Measurements from ENCODE around the gene GSTM3.
"Not testable (repeated sequence)": the region's sequence is repeated elsewhere in the genome, so short reads cannot be mapped to it uniquely, and the experiment has no call there.

Gene GSTM3

GRCh38 chr1:109775398-109775797 is 34.6 kb upstream of the GSTM3 start:
- DNase-seq (ENCODE audit: low read depth in 2 of 2) = no peak

DNA sequence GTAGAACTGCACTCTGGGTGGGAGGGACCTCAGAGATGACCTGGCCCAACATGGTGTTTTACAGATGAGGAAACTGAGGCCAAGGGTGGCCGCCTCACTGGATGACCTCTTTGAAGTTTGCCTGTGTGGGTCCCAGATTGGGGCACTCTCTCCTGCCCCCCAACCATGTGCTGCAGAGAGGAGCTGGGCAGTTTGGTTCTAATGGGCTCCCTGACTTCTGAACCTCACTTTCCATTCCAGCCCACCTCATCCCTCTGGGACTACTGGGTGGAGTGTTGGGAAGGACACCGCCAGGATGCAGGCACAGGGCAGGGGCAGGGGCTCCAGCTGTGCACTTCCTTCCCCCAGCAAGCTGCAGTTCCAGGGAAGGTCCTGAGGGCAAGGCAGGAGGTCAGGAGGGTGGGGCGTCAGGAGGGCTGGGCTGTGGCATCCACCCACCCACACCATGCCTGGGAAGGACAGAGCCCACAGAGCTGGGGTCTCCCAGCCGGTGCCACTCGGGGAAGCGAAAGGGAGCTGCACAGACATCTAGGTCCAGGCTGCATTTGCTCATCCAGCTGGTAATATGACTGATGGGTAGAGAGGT is 33.2 kb upstream of the GSTM3 start:
- no peak for DNase-seq (ENCODE audit: low read depth in 2 of 2)

- DNase-seq (ENCODE audit: low read depth in 2 of 2) = peak; percentile 47 to 62
These were observed 32.5 kb upstream of the GSTM3 start for GRCh38 chr1:109773203-109773899.

- DNase-seq (ENCODE audit: low read depth in 2 of 2) = no peak
These were observed 31.9 kb upstream of the GSTM3 start for GRCh38 chr1:109772658-109773202.

- no peak for DNase-seq (ENCODE audit: low read depth in 2 of 2)
These were observed 31.1 kb upstream of the GSTM3 start for GRCh38 chr1:109771712-109772657.

- DNase-seq (ENCODE audit: low read depth in 2 of 2) = no peak
These were observed 29.7 kb upstream of the GSTM3 start for GRCh38 chr1:109770331-109771095.

GRCh38 chr1:109769330-109770078 is 28.7 kb upstream of the GSTM3 start:
- DNase-seq (ENCODE audit: low read depth in 2 of 2) = no peak

DNA sequence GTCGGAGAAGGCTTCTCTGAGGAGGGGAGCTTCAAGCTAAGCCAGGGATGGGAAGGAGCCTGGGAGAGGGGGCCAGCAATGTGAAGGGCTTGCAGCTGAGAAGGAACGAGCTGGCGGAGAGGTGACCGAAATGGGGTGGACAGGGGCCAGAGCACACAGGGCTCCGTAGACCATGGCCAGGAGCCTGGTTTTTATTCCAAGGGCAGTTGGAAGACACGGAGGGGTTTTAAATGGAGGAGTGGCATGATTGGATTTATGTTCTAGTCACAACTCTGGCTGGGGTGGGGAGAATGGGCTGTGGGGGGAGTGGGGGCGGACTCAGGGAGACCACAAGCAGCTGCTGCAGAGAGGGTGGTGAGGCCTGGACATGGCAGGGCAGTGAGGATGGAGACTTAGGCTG is 28.0 kb upstream of the GSTM3 start:
- DNase-seq (ENCODE audit: low read depth in 2 of 2) = no peak

DNA sequence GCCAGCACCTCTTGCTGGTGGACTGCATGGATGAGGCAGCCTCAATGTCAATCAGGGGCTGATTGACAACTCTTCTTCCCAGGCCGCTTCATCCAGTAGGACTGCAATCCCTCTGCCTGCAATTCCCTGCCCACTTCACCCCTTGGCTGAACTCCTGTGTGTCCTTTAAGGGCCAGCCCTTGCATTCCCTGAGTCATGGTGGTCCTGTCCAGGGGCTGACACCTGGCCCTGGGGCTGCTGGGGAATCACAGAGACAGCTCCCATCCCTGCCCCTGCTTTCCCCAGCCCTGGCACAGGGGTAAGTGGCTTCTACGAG is 27.5 kb upstream of the GSTM3 start:
- no peak for DNase-seq (ENCODE audit: low read depth in 2 of 2)

DNA sequence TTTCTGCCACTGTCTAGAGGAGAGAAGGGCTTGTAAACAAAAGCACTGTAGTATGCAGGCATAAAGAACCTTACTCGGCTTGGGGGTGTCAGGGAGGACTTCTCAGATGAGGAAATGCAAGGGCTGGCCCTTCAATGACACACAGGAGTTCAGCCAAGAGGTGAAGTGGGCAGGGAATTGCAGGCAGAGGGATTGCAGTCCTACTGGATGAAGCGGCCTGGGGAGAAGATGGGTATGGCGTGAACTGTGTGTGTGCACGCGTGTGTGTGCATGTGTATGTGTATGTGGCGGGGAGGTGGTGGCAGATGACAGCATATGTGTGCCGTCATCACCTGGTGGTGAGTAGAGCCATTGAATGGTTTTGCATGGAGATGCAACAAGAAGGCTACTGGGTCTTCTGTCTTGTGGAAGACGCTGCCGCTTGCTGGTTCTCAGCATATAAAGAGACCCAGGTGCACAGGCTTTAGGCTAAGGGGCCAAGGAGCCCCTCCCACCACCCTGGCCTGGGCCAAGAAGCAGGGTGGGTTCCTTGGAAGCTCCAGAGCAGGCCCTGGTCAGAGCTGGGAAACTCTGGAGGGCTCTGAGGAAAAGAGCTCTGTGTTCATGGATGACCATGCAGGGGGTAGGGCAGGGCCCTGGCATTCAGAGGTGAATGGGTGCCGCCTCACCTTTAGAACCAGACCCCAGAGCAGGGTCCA is 26.9 kb upstream of the GSTM3 start:
- no peak for DNase-seq (ENCODE audit: low read depth in 2 of 2)

DNA sequence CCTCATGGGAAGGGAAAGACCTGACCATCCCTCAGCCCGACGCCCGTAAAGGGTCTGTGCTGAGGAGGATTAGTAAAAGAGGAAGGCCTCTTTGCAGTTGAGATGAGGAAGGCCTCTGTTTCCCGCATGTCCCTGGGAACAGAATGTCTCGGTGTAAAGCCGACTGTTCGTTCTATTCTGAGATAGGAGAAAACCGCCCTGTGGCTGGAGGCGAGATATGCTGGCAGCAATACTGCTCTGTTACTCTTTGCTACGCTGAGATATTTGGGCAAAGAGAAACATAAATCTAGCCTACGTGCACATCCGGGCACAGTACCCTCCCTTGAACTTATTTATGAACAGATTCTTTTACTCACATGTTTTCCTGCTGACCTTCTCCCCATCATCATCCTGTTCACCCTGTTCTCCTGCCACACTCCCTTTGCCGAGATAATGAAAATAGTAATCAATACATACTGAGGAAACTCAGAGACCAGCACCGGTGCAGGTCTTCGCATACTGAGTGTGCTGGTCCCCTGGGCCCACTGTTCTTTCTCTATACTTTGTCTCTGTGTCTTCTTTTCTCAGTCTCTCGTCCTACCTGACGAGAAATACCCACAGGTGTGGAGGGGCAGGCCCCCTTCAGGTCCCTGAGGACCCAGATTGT is 26.3 kb upstream of the GSTM3 start:
- not testable (repeated sequence) for DNase-seq (ENCODE audit: low read depth in 2 of 2)

DNA sequence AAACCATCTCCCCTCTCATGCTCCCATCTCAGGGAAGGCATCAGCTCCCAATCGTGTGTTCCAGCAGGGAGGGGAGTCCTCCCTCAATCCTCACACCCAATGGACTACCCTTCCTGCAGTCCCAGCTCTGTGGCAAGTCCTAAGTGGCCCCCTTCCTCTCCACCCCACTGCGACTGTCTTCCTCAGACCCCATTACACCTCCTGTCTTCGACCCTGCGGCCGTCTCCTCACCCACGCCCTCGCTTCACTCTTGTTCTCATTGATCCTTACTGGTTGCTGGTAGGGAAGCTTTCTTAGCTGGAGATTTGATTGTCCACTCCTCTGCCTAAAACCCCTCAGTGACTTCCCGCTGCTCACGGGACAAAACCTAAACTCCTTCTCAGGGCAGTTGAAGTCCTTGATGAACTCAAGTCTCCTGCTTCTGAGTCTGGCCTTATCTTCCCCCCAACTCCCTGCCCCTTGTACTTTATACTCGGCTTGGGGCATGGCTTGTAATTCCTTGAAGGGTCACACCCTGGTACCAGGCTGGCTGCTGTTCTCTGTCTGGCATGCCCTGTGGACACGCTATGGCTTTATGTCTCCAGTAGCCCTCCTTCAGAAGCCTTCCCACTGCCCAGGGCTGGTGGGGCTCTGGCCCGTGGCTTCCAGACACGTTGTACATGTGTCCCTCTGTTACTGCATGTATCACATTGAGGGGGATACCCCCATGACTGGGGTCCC is 25.2 kb upstream of the GSTM3 start:
- no peak for DNase-seq (ENCODE audit: low read depth in 2 of 2)

DNA sequence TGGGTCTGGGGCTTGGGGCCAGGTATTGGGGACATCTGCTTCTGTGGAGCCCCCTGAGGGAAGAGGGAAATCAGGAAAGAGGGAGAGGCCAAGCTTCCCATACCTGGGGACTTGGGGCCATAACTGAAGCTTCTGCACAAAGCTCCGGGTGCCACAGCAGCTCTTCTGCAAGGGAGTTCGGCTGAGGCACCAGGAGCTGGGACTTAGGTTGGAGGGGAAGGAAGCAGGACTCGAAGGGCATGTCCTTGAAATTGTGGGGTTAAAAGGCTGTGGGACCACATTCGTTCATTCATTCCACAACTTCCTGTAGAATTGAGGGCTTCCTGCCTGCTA is 24.6 kb upstream of the GSTM3 start:
- DNase-seq (ENCODE audit: low read depth in 2 of 2) = no peak

DNA sequence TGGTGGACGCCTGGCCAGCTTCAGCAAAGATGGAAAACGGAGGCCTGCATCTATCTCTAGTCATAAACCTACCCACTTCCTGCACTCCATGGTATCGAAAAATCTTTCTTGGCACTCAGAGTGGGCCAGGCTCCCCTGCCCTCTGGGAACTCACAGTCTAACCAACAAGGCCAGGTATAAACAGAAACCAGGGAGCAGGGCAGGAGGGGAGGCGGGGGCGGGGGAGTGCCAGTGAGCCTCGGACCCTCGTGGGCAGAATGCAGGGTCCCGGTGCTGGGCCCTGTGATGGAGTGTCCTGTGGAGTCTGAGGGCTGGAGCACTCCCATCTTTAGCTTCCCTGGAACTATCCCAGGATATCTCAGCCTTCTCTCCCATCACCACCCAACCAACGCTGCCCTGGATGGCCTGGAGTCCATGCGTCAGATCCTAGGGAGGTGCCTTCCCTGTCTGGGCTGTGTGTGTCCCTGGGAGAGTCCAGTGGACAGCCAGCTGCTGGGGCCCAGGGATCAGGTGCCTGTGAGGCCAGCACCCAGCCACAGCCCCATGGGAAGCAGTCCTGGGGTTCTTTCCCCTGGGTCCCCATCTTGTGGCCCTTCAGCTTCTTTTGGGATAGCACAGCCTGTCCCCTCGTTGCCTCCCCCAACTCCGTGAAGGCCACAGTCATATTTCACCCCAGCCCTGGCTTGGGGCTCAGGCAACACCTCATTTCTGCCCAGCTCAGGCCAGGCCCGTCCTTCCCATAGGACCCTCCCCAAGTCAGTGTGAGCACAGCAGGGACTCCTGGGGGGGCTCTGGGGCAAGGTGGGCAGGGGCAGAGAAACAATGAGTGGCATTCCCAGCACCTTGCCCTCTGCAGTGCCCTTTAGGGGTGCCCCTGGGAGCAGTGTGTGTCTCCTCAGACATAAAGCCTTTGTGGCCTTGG is 24.0 kb upstream of the GSTM3 start:
- DNase-seq (ENCODE audit: low read depth in 2 of 2) = no peak

- no peak for DNase-seq (ENCODE audit: low read depth in 2 of 2)
These were observed 23.0 kb upstream of the GSTM3 start, which contains the start of gene EPS8L3 for GRCh38 chr1:109763646-109764415. EPS8L3 (minus strand) TSS chr1:109763923; CDS start chr1:109761749, 2,174 bp downstream.

- DNase-seq (ENCODE audit: low read depth in 2 of 2) = no peak
These were observed 22.2 kb upstream of the GSTM3 start for GRCh38 chr1:109762821-109763645.

Measured in stimulated activated CD4-positive, alpha-beta T cell treated with anti-CD3 and anti-CD28 coated beads, Interleukin-4, amount 100 ng/mL, for 48 hours (primary cell).